Endothelial cell (in vitro differentiated cells): ENCODE measurements around the gene SYT7. TPM values are rescaled to one million over a fixed set of nuclear protein-coding genes. Genes with fewer than 3 reads are reported as not detected.

Experiments
- DNase-seq: peaks from one replicate; pipeline ENCODE4 v3.0.0; 2021; ENCODE audit warnings: low spot score
- H3K27ac Mint-ChIP-seq: one replicate; pipeline ENCODE4 v1.8.0; 2021; ENCODE audit warnings: mixed read lengths, inconsistent platforms; ENCODE audit not compliant: unreplicated experiment
- H3K27me3 Mint-ChIP-seq: one replicate; pipeline ENCODE4 v1.8.0; 2021; ENCODE audit warnings: mild to moderate bottlenecking, moderate library complexity, mixed read lengths, inconsistent platforms; ENCODE audit not compliant: unreplicated experiment
- H3K36me3 Mint-ChIP-seq: one replicate; pipeline ENCODE4 v1.8.0; 2021; ENCODE audit warnings: mild to moderate bottlenecking, low read depth, mixed read lengths, inconsistent platforms; ENCODE audit not compliant: unreplicated experiment
- H3K4me1 Mint-ChIP-seq: one replicate; pipeline ENCODE4 v1.8.0; 2021; ENCODE audit warnings: mild to moderate bottlenecking, mixed read lengths, inconsistent platforms; ENCODE audit not compliant: unreplicated experiment
- H3K4me3 Mint-ChIP-seq: one replicate; pipeline ENCODE4 v1.8.0; 2021; ENCODE audit warnings: mild to moderate bottlenecking, mixed read lengths, inconsistent platforms; ENCODE audit not compliant: unreplicated experiment
- H3K9me3 Mint-ChIP-seq: one replicate; pipeline ENCODE4 v1.8.0; 2021; ENCODE audit warnings: mixed read lengths, inconsistent platforms; ENCODE audit not compliant: unreplicated experiment
- total RNA-seq: library from RNA; stranded (reverse); fragmentation: NEBNext Ultra II Directional; extraction: Animal tissue kit (Norgen Biotek cat#: 25700); gene quantifications from one replicate; pipeline ENCODE4 v1.2.1, GENCODE V29; 2021; ENCODE audit not compliant: unreplicated experiment
- TF ChIP-seq, protein P1 (sequence below): fragments of 200-600 bp; sonication (generic); IDR thresholded peaks from one replicate; pipeline ENCODE4 v1.5.0; 2021; ENCODE audit warnings: antibody characterized with exemption; ENCODE audit not compliant: unreplicated experiment

The SYT7 gene
- total RNA-seq, 1 donor from 2014 or later = 9.7 TPM

DNA sequence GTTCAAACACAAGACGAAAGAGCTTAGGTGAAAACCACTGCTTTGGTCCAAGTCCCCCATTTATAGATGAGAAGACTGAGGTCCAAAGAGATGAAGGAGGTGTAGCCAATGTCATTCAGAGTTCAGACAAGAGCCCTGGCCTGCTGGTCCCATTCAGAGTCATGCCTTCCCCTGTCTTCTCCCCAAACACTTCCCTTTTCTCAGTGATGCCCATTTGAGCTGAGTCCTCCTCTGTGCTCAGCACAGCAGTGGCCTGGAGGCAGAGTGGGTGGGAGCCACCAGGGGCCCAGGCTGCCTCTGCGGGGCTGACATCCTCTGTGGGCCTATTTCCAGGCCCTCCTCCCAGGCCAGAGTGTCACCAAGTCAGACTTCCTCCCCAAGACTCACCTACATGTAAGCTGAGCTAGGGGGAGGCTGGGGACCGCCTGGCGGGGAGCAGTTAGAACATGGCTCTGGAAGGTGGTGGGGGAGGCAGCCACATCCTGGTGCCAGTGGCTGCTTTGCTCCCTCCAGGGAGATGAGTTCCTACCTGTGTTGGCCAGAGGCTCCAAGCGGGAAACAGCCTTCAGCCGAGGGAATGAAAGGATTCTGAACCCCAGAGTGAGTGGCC lies 94.8 kb downstream of the SYT7 start:
- peaks cover 14% of the 10 kb centered on the region for H3K36me3 Mint-ChIP-seq
- peaks cover 12% of the 10 kb centered on the region for H3K4me1 Mint-ChIP-seq
- peak overlapping the region; percentile 43 for H3K27ac Mint-ChIP-seq
- H3K4me3 Mint-ChIP-seq = no peak overlapping the region
- H3K27me3 Mint-ChIP-seq = peaks cover 22% of the 10 kb centered on the region
- TF ChIP-seq, protein P1, sequence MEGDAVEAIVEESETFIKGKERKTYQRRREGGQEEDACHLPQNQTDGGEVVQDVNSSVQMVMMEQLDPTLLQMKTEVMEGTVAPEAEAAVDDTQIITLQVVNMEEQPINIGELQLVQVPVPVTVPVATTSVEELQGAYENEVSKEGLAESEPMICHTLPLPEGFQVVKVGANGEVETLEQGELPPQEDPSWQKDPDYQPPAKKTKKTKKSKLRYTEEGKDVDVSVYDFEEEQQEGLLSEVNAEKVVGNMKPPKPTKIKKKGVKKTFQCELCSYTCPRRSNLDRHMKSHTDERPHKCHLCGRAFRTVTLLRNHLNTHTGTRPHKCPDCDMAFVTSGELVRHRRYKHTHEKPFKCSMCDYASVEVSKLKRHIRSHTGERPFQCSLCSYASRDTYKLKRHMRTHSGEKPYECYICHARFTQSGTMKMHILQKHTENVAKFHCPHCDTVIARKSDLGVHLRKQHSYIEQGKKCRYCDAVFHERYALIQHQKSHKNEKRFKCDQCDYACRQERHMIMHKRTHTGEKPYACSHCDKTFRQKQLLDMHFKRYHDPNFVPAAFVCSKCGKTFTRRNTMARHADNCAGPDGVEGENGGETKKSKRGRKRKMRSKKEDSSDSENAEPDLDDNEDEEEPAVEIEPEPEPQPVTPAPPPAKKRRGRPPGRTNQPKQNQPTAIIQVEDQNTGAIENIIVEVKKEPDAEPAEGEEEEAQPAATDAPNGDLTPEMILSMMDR = no peak
- no peaks in the 10 kb centered on the region for H3K9me3 Mint-ChIP-seq
- no peak for DNase-seq

DNA sequence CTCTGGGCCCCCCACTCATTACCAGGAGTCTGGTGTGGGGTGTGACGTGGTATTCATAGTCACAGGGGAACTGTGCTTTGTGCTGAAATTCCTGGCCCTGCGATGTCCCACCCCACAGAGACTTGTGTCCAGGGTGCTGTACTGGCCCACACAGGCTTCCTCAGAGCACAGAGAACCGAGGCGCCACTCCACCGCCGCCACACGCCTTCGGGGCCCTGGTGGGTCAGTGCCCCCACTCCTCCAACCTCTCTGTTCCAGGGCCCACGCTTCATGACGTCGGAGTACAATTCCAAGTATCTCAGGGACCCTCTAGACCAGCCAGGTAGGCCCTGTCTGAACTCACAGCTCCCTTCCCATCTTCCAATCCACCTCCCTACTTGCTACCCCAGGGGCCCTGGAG lies 95.8 kb downstream of the SYT7 start:
- H3K4me3 Mint-ChIP-seq = no peak overlapping the region

DNA sequence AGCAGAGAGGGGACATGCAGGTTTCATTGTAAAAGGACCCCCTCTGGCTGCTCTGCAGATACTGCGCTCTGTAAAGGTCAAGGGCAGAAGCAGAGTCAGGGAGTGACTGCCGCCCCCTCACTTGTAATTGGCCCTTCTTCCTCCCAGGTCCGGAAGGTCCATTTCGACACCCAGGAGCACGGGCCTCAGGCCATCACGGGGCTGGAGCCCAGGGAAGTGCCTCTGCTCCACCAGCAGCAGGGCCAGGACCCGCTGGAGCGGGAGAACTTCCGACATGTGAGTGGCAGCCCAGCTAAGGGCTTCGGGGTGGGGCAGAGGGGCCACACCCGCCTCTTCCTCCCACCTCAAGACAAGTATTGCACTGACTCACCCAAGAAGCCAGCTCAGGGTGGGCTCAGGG lies 96.3 kb downstream of the SYT7 start:
- Mint-ChIP-seq H3K27me3 (peaks cover 16% of the 10 kb centered on the region), H3K36me3 (peaks cover 14% of the 10 kb centered on the region), H3K4me3 (no peak overlapping the region), H3K4me1 (peaks cover 13% of the 10 kb centered on the region), H3K9me3 (no peaks in the 10 kb centered on the region), H3K27ac (no peak overlapping the region)
- TF ChIP-seq, protein P1 = no peak
- DNase-seq = no peak

More for the DNA sequence above, 95.8 kb downstream of the SYT7 start:
- no peaks in the 10 kb centered on the region for H3K9me3 Mint-ChIP-seq
- no peak overlapping the region for H3K27ac Mint-ChIP-seq
- DNase-seq = no peak
- H3K36me3 Mint-ChIP-seq = peaks cover 14% of the 10 kb centered on the region
- H3K27me3 Mint-ChIP-seq = peaks cover 16% of the 10 kb centered on the region
- TF ChIP-seq, protein P1 = no peak
- H3K4me1 Mint-ChIP-seq = peaks cover 13% of the 10 kb centered on the region

GRCh38 chr11:61482513-61482912 lies 98.4 kb downstream of the SYT7 start:
- no peak overlapping the region for H3K4me3 Mint-ChIP-seq
- peaks cover 12% of the 10 kb centered on the region for H3K27me3 Mint-ChIP-seq
- H3K9me3 Mint-ChIP-seq = no peaks in the 10 kb centered on the region
- peak; percentile 86 for DNase-seq
- TF ChIP-seq, protein P1 = peak; percentile 58
- H3K4me1 Mint-ChIP-seq = peaks cover 2% of the 10 kb centered on the region
- peaks cover 5% of the 10 kb centered on the region for H3K36me3 Mint-ChIP-seq
- no peak overlapping the region for H3K27ac Mint-ChIP-seq

DNA sequence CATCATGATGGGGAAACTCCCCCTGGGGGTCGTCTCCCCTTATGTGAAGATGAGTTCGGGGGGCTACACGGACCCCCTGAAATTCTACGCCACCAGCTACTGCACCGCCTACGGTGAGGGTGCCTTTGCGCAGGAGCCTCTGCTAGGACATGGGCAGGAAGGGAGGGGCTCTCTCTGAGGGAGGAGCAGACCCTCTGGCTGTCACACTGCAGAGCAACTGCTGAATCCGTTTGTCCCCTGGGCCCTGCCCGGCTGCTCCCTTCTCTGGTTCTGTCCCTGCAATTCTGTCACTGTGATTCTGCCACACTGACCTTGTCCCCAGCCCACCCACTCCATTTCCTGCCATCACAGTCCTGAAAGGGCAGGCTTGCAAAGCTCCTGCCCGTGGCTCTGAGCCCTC lies 99.1 kb downstream of the SYT7 start:
- H3K36me3 Mint-ChIP-seq = peaks cover 5% of the 10 kb centered on the region
- H3K4me1 Mint-ChIP-seq = peaks cover 2% of the 10 kb centered on the region
- no peak overlapping the region for H3K4me3 Mint-ChIP-seq
- no peaks in the 10 kb centered on the region for H3K9me3 Mint-ChIP-seq
- DNase-seq = no peak
- TF ChIP-seq, protein P1 = no peak
- H3K27ac Mint-ChIP-seq = no peak overlapping the region
- H3K27me3 Mint-ChIP-seq = peaks cover 10% of the 10 kb centered on the region
